ENCODE measurements around the gene ZBTB7B. TPM values are rescaled to one million over a fixed set of nuclear protein-coding genes. Genes with fewer than 3 reads are reported as not detected.

The ZBTB7B gene
- total RNA-seq, 4 donors from 2014 or later: 44.6 to 53.4 (median 49.5) TPM

GRCh38 chr1:155035936-155036335, 33.3 kb downstream of the ZBTB7B start:
- 77 to 88% methylated on average over 2 of the region's 2 CpGs for WGBS, 2 donors
- no peak overlapping the region for H3K27ac ChIP-seq
- TF ChIP-seq EP300 (IDR thresholded peaks at IDR 0.05) (no peak), CTCF (IDR thresholded peaks at IDR 0.05) (no peak), POLR2A (IDR thresholded peaks at IDR 0.05) (no peak)

GRCh38 chr1:155037043-155037442, 34.4 kb downstream of the ZBTB7B start:
- H3K27me3 ChIP-seq: no peaks in the 10 kb centered on the region
- H3K9me3 ChIP-seq: no peaks in the 10 kb centered on the region
- H3K4me1 ChIP-seq: peaks cover 0 to 15% (median 0%) of the 10 kb centered on the region in 4 donors
- H3K4me3 ChIP-seq: no peak overlapping the region
- 74 to 83% methylated on average over 3 of the region's 3 CpGs for WGBS, 2 donors
- no peak overlapping the region for H3K27ac ChIP-seq
- DNase-seq (ENCODE audit: low spot score in 2 of 2): no peak
- no peak for TF ChIP-seq CTCF (IDR thresholded peaks at IDR 0.05)
- TF ChIP-seq EP300 (IDR thresholded peaks at IDR 0.05): no peak
- no peak for TF ChIP-seq POLR2A (IDR thresholded peaks at IDR 0.05)
- H3K36me3 ChIP-seq: no peaks in the 10 kb centered on the region

More at GRCh38 chr1:155035936-155036335, 33.3 kb downstream of the ZBTB7B start:
- Histone ChIP-seq H3K4me1 (peaks cover 0 to 15% (median 0%) of the 10 kb centered on the region in 4 donors), H3K27me3 (no peaks in the 10 kb centered on the region), H3K4me3 (no peak overlapping the region), H3K9me3 (no peaks in the 10 kb centered on the region), H3K36me3 (no peaks in the 10 kb centered on the region)
- no peak for DNase-seq (ENCODE audit: low spot score in 2 of 2)

- Histone ChIP-seq H3K9me3 (no peaks in the 10 kb centered on the region), H3K36me3 (no peaks in the 10 kb centered on the region), H3K27ac (no peak overlapping the region), H3K4me3 (no peak overlapping the region), H3K4me1 (peaks cover 0 to 15% (median 0%) of the 10 kb centered on the region in 4 donors), H3K27me3 (no peaks in the 10 kb centered on the region)
- TF ChIP-seq CTCF (IDR thresholded peaks at IDR 0.05): no peak
- no peak for TF ChIP-seq EP300 (IDR thresholded peaks at IDR 0.05)
- no peak for TF ChIP-seq POLR2A (IDR thresholded peaks at IDR 0.05)
- WGBS, 2 donors: 85% methylated on average over 6 of the region's 6 CpGs
- no peak for DNase-seq (ENCODE audit: low spot score in 2 of 2)
Observed at GRCh38 chr1:155037851-155038441, 35.3 kb downstream of the ZBTB7B start.

GRCh38 chr1:155038602-155039307, 36.2 kb downstream of the ZBTB7B start:
- no peak for TF ChIP-seq EP300 (IDR thresholded peaks at IDR 0.05)
- H3K27me3 ChIP-seq: no peaks in the 10 kb centered on the region
- no peaks in the 10 kb centered on the region for H3K9me3 ChIP-seq
- peaks cover 0 to 15% (median 0%) of the 10 kb centered on the region in 4 donors for H3K4me1 ChIP-seq
- no peak for DNase-seq (ENCODE audit: low spot score in 2 of 2)
- peak overlapping the region in 1 of 4 donors; percentile 37 for H3K27ac ChIP-seq
- H3K36me3 ChIP-seq: no peaks in the 10 kb centered on the region
- H3K4me3 ChIP-seq: no peak overlapping the region
- WGBS, 2 donors: 45 to 51% methylated on average over 8 of the region's 8 CpGs

GRCh38 chr1:155039308-155039669, 36.7 kb downstream of the ZBTB7B start:
- no peak for TF ChIP-seq CTCF (IDR thresholded peaks at IDR 0.05)
- no peak for TF ChIP-seq EP300 (IDR thresholded peaks at IDR 0.05)
- H3K4me3 ChIP-seq: no peak overlapping the region
- 76 to 81% methylated on average over 4 of the region's 4 CpGs for WGBS, 2 donors

More at GRCh38 chr1:155039308-155039669, 36.7 kb downstream of the ZBTB7B start:
- Histone ChIP-seq H3K4me1 (peaks cover 0 to 15% (median 0%) of the 10 kb centered on the region in 4 donors), H3K27ac (no peak overlapping the region), H3K9me3 (no peaks in the 10 kb centered on the region), H3K27me3 (no peaks in the 10 kb centered on the region), H3K36me3 (no peaks in the 10 kb centered on the region)
- no peak for DNase-seq (ENCODE audit: low spot score in 2 of 2)

Measured in tibial nerve (tissue), 4 donors.